Left ventricle myocardium inferior (tissue), 1 donor: ENCODE measurements around the gene SCFD2. TPM values are rescaled to one million over a fixed set of nuclear protein-coding genes. Genes with fewer than 3 reads are reported as not detected.
A peak's percentile ranks its signal among the peaks of the same experiment; 100 is the strongest.

Source experiments
- DNase-seq: peaks from one replicate; pipeline ENCODE4 v3.0.0-alpha.2; 2020
- H3K27ac ChIP-seq: fragments of 200-600 bp; replicated peaks from 2 replicates; pipeline ENCODE4 v1.8.0; 2021
- H3K27me3 ChIP-seq: fragments of 200-600 bp; 2 replicates; pipeline ENCODE4 v1.8.0; 2021; ENCODE audit warnings: low read depth
- H3K36me3 ChIP-seq: fragments of 200-600 bp; 2 replicates; pipeline ENCODE4 v1.8.0; 2021
- H3K4me1 ChIP-seq: fragments of 200-600 bp; 2 replicates; pipeline ENCODE4 v1.8.0; 2021
- H3K4me3 ChIP-seq: fragments of 200-600 bp; 2 replicates; pipeline ENCODE4 v1.8.0; 2021; ENCODE audit warnings: mild to moderate bottlenecking, moderate library complexity
- H3K9me3 ChIP-seq: fragments of 200-600 bp; replicated peaks from 2 replicates; pipeline ENCODE4 v1.8.0; 2021
- CTCF ChIP-seq: fragments of 200-600 bp; IDR thresholded peaks from 2 replicates; pipeline ENCODE4 v1.8.0; 2021; ENCODE audit warnings: antibody characterized with exemption, mild to moderate bottlenecking, borderline replicate concordance
- intact Hi-C: fragments of 100-400 bp; cut with micrococcal nuclease; formaldehyde crosslinking; loops from one replicate; pipeline ENCODE4 v1.11.0; 2022
- total RNA-seq: library from RNA; stranded (reverse); fragmentation: NEBNext Ultra II Directional; extraction: Animal tissue kit (Norgen Biotek cat#: 25700); gene quantifications from one replicate; pipeline ENCODE4 v1.2.1, GENCODE V29; 2021
- donor health status: DM: no; HTN: yes; CAD: no; lungs with severe emphysema.

SCFD2 gene
- total RNA-seq, 1 donor from 2014 or later = 9.3 TPM

DNA sequence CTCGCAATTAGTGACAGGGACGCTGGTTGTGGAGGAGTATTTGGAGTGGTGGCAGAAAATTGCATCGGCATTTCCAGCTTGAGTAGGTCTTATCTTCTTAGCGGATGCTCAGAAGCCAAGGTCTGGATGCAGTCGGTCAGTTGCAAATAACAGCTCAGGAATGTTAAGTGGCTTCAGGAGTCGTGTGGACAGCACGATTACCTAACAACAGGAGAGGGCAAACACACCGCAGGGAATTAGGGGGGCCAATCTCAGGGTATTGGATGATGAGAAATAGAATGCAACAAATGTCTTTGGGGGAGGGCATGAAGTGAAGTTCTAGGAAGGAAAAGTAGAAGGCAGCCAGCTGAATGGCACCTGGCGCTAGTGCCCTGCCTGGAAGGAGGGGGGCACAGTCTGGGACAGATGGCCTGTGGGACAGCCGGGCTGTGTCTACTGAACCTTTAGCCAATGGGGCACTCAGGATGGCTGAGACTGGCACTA, 492.0 kb downstream of the SCFD2 start:
- intact Hi-C loops = no loop called here
- no peaks in the 10 kb centered on the region for H3K36me3 ChIP-seq
- DNase-seq = no peak
- H3K4me3 ChIP-seq = peak overlapping the region; percentile 21
- peaks cover 50% of the 10 kb centered on the region for H3K4me1 ChIP-seq
- no peak for TF ChIP-seq CTCF
- peak overlapping the region; percentile 59 for H3K27ac ChIP-seq
- H3K9me3 ChIP-seq = no peaks in the 10 kb centered on the region
- H3K27me3 ChIP-seq = no peaks in the 10 kb centered on the region

DNA sequence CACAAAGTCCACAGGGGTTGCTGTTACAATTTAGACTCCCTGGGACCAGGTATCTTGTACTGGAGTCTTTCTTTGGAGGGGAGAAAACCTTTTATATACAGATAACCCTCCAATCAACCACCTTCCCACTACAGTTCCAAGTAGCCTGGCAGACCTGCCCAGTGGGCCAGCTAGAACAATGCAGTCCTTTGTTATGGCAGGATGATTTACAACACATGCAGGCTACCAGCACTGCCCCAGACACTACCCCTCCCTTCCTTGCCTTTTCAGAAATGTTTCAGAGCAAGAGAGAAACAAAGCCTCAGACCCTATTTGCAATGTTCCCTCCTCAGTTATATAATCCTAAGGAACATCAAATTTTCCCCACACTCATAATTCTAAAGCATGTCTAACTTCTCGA, 492.7 kb downstream of the SCFD2 start:
- Histone ChIP-seq H3K27me3 (no peaks in the 10 kb centered on the region), H3K4me1 (peaks cover 57% of the 10 kb centered on the region), H3K36me3 (no peaks in the 10 kb centered on the region), H3K27ac (peak overlapping the region; percentile 8), H3K9me3 (no peaks in the 10 kb centered on the region), H3K4me3 (no peak overlapping the region)
- DNase-seq = no peak
- intact Hi-C loops = no loop called here
- TF ChIP-seq CTCF = no peak

DNA sequence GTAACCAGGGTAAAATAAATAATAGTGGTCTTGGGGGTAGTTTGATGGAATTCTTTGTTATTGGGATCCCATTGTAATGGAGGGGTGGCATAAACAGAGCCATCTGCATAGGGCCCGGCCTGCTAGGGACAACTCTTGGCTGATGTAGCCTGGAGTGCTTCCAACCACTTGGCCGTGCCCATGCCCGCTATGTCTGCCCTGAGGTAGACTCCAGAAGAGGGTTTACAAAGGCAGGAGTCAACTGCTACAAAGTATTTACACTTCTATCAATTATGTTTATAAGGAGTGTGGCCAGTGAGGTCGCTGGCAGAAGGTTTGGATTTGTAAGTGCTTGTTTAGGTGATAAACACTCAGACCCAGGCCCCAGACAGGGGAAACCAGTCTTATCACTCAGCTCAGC, 495.6 kb downstream of the SCFD2 start:
- Histone ChIP-seq H3K27ac (peak overlapping the region; percentile 65), H3K36me3 (no peaks in the 10 kb centered on the region), H3K4me1 (peaks cover 78% of the 10 kb centered on the region), H3K27me3 (no peaks in the 10 kb centered on the region), H3K9me3 (no peaks in the 10 kb centered on the region), H3K4me3 (no peak overlapping the region)
- TF ChIP-seq CTCF = no peak
- DNase-seq = peak; percentile 65
- intact Hi-C loops = no loop called here

DNA sequence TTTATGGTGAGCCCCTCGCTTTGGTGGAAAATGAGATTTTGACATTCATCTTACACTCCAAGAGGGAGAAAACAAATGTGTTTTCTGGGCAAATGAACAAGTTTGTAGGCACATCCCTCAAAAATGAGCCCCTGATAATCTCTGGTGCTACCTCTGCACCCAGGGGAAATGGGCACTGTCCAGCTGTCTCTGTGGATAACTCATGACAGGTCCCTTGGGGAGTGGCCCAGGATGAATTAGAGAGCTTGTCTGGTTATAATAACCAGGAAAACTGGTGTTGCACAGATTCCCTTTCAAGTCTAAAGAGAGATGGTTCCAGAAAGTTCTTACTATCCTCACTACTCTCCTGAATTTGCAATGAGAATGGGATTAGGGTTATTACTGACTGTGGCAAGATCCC, 496.2 kb downstream of the SCFD2 start:
- H3K4me1 ChIP-seq = peaks cover 80% of the 10 kb centered on the region

DNA sequence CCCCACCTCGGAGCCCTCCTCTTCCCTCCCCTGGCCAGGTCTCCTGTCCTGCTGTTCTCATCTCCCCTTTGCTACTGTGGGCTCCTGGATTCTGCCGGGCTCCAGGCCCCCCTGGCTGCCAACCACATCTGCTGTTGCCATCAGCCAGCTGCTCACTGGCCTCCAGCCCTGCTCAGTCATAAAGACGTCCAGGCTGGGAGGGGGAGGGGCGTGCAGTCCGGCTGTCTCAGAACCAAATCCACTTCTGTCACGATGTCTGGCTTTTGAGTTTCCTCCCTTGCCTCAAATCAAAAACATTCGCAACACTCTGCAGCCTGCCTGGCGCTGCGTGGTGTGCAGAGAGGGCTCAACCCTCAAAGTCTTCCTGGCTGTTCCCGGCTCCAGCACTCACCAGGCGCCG, 496.7 kb downstream of the SCFD2 start:
- Histone ChIP-seq H3K27ac (peak overlapping the region; percentile 65), H3K9me3 (no peaks in the 10 kb centered on the region), H3K4me3 (peak overlapping the region; percentile 7), H3K27me3 (no peaks in the 10 kb centered on the region), H3K36me3 (no peaks in the 10 kb centered on the region), H3K4me1 (peaks cover 80% of the 10 kb centered on the region)
- no peak for TF ChIP-seq CTCF
- peak; percentile 75 for DNase-seq
- intact Hi-C loops = loop anchor here (10.0 kb wide), 1 partner anchor 144 kb away; no protein-coding TSS in a partner anchor

More for the DNA sequence above, 496.2 kb downstream of the SCFD2 start:
- intact Hi-C loops = loop anchor here (10.0 kb wide), 1 partner anchor 145 kb away; no protein-coding TSS in a partner anchor
- DNase-seq = no peak
- Histone ChIP-seq H3K36me3 (no peaks in the 10 kb centered on the region), H3K4me3 (peak overlapping the region; percentile 7), H3K27ac (peak overlapping the region; percentile 65), H3K27me3 (no peaks in the 10 kb centered on the region), H3K9me3 (no peaks in the 10 kb centered on the region)
- TF ChIP-seq CTCF = no peak

DNA sequence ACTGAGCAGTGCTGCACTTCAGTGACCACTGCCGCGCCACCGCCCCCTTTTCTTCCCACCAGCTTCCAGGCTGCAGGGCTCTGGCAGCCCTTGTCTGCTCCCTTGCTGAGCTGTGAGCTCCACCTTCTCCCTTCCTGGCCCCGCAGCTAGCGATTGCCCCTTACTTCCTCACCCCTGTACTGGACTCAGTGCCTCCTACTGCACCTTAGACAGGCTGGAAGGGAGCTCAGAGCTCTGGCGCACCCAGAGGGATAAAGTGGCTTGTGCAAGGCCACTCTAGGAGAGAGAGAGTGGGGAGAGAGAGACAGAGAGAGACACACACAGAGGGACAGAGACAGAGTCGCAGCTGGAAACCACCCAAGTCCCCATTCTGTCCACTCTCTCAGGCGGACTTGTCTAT, 497.7 kb downstream of the SCFD2 start:
- TF ChIP-seq CTCF = peak; percentile 46
- DNase-seq = peak; percentile 66
- peak overlapping the region; percentile 65 for H3K27ac ChIP-seq
- H3K36me3 ChIP-seq = no peaks in the 10 kb centered on the region
- H3K27me3 ChIP-seq = no peaks in the 10 kb centered on the region
- intact Hi-C loops = loop anchor here (10.0 kb wide), 1 partner anchor 143 kb away; no protein-coding TSS in a partner anchor
- peak overlapping the region; percentile 7 for H3K4me3 ChIP-seq
- peaks cover 79% of the 10 kb centered on the region for H3K4me1 ChIP-seq
- H3K9me3 ChIP-seq = no peaks in the 10 kb centered on the region
